ENCODE results near the gene ECEL1. TPM values are rescaled to one million over a fixed set of nuclear protein-coding genes. Genes with fewer than 3 reads are reported as not detected.
A peak's percentile ranks its signal among the peaks of the same experiment; 100 is the strongest.

Gene ECEL1
- total and polyA plus RNA-seq, 8 donors, result 0.30 to 1.1 (median 0.76) TPM; not detected in 2

- no peak for ATAC-seq
- TF ChIP-seq, protein P1, sequence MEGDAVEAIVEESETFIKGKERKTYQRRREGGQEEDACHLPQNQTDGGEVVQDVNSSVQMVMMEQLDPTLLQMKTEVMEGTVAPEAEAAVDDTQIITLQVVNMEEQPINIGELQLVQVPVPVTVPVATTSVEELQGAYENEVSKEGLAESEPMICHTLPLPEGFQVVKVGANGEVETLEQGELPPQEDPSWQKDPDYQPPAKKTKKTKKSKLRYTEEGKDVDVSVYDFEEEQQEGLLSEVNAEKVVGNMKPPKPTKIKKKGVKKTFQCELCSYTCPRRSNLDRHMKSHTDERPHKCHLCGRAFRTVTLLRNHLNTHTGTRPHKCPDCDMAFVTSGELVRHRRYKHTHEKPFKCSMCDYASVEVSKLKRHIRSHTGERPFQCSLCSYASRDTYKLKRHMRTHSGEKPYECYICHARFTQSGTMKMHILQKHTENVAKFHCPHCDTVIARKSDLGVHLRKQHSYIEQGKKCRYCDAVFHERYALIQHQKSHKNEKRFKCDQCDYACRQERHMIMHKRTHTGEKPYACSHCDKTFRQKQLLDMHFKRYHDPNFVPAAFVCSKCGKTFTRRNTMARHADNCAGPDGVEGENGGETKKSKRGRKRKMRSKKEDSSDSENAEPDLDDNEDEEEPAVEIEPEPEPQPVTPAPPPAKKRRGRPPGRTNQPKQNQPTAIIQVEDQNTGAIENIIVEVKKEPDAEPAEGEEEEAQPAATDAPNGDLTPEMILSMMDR (IDR thresholded peaks at IDR 0.05), result no peak
- Histone ChIP-seq H3K27ac (no peak overlapping the region), H3K4me1 (no peaks in the 10 kb centered on the region), H3K4me3 (no peak overlapping the region), H3K36me3 (no peaks in the 10 kb centered on the region), H3K27me3 (no peaks in the 10 kb centered on the region), H3K9me3 (no peaks in the 10 kb centered on the region)
- 54 to 64% methylated on average over 5 of the region's 5 CpGs for WGBS, 2 donors
- no peak for FAIRE-seq
- no peak for DNase-seq
- intact Hi-C loops (cut with DNase I), result loop anchor here in 1 of 3 donors (10.0 kb wide), 1 partner anchor 609 kb away; no protein-coding TSS in a partner anchor
Measured at GRCh38 chr2:232513353-232513752, 25.7 kb upstream of the ECEL1 start.

DNA sequence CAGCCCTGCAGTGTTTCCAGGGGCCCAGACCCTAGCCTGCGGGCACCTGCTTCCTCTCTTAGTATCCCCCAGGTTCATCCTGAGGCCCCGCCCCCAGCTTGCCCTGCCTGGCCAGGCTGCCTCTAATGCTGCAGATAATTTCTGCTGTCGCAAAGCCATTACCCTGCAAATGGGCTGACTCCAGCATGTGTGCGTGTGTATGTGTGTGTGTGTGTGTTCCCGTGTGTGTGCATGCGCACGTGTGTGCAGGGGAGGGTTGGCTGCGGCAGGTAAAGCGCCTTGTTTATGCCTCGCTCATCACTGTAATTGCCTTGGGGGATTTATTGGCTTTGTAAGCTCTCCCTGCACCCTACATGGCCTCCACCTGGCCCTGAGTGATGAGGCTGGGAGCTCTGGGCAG lies 25.0 kb upstream of the ECEL1 start:
- H3K27me3 ChIP-seq, result no peaks in the 10 kb centered on the region
- WGBS, 2 donors, result 81 to 85% methylated on average over 10 of the region's 10 CpGs
- H3K9me3 ChIP-seq, result no peaks in the 10 kb centered on the region
- TF ChIP-seq, protein P1 (IDR thresholded peaks at IDR 0.05), result no peak
- no peaks in the 10 kb centered on the region for H3K4me1 ChIP-seq
- no peak overlapping the region for H3K4me3 ChIP-seq
- ATAC-seq (no peak), DNase-seq (no peak), FAIRE-seq (no peak)
- no peak overlapping the region for H3K27ac ChIP-seq
- intact Hi-C loops (cut with DNase I), result loop anchor here in 1 of 3 donors (10.0 kb wide), 1 partner anchor 608 kb away; no protein-coding TSS in a partner anchor
- H3K36me3 ChIP-seq, result no peaks in the 10 kb centered on the region

DNA sequence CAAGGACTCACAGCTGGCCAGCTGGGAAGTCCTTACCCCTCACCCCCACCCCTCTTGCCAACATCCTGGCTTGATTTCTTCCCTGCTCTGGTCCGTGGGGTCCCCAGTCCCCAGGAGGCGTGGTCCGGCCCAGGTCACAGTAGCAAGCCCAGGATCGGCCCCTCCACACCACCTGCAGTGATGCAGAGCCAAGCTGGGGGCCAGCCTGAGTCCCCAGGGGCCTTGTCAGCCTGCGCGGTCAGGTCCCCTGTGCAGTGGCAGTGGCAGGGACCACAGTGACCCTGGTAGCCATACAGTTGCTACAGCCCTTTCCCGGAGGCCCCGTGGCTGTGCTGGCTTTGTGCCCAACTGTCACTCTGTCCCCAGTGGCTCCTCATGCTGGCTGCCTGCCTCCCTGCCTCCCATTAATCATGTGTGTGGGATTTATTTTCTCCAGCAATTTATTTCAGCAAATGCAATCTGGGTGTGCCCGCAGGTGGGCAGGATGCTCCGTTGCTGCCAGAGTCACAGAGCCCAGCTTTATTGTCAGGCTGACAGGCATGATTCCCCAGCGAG lies 23.8 kb upstream of the ECEL1 start:
- H3K27ac ChIP-seq, result no peak overlapping the region
- H3K4me1 ChIP-seq, result no peaks in the 10 kb centered on the region
- ATAC-seq (peak in 3 of 4 donors; percentile 60 to 86 (median 68)), DNase-seq (peak in 3 of 6 donors; percentile 43 to 55 (median 45)), FAIRE-seq (no peak)
- H3K27me3 ChIP-seq, result no peaks in the 10 kb centered on the region
- TF ChIP-seq, protein P1 (IDR thresholded peaks at IDR 0.05), result no peak
- H3K36me3 ChIP-seq, result no peaks in the 10 kb centered on the region
- no peaks in the 10 kb centered on the region for H3K9me3 ChIP-seq
- no peak overlapping the region for H3K4me3 ChIP-seq
- WGBS, 2 donors, result 34 to 35% methylated on average over 11 of the region's 11 CpGs
- intact Hi-C loops (cut with DNase I), result loop anchor here in 1 of 3 donors (10.0 kb wide), 1 partner anchor 607 kb away; no protein-coding TSS in a partner anchor

DNA sequence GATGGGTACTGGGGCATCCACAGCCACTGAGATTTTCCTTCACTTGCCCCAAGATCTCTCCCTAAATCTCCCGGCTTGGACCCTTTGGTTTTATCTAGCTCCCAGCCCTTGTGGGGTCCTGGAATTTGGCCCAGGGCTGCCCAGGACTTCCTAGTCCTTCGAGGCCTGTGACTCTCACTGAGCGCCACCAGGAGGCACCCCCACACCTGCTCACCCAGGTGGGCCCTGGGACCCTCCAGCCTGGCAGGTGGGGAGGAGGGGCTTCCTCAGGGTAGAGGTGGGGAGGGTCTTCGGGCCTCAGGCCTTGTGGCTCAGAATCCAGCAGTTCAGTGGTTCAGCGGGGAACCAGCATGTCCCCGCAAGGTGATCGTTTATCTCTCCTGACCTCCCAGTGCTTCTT lies 20.6 kb upstream of the ECEL1 start:
- Histone ChIP-seq H3K36me3 (no peaks in the 10 kb centered on the region), H3K4me3 (no peak overlapping the region), H3K4me1 (peaks cover 0 to under 1% (median 0%) of the 10 kb centered on the region in 3 donors), H3K9me3 (no peaks in the 10 kb centered on the region), H3K27me3 (no peaks in the 10 kb centered on the region), H3K27ac (no peak overlapping the region)
- intact Hi-C loops (cut with DNase I), result no loop called here
- WGBS, 2 donors, result 74 to 78% methylated on average over 7 of the region's 7 CpGs
- peak in 1 of 6 donors; percentile 52 for DNase-seq
- FAIRE-seq, result no peak
- TF ChIP-seq, protein P1 (IDR thresholded peaks at IDR 0.05), result no peak
- ATAC-seq, result no peak

DNA sequence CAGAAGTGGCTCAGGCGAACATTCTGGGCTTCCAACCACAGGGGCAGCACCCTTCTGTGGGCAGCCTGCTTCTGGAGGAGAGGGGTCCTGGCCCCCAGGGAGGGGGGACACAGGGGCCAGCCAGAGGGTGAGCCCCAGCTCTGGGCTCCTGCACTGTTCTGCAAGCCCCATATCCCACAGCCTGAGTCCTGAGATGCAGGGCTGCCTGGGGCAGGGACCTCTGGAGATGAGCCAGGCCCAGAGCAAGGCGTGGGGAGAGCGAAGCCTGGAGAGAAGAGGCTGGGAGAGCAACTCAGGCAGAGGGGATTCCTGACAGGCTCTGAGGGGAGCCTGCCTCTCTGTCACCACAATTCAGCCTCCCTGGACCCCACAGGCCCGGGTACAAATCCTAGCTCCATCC lies 19.1 kb upstream of the ECEL1 start:
- intact Hi-C loops (cut with DNase I), result no loop called here
- H3K4me3 ChIP-seq, result no peak overlapping the region
- FAIRE-seq (no peak), ATAC-seq (no peak), DNase-seq (no peak)
- WGBS, 2 donors, result 77 to 83% methylated on average over 4 of the region's 4 CpGs
- TF ChIP-seq, protein P1 (IDR thresholded peaks at IDR 0.05), result no peak
- H3K9me3 ChIP-seq, result no peaks in the 10 kb centered on the region
- H3K4me1 ChIP-seq, result peaks cover 0 to 6% (median 2%) of the 10 kb centered on the region in 3 donors
- H3K27me3 ChIP-seq, result no peaks in the 10 kb centered on the region
- H3K36me3 ChIP-seq, result no peaks in the 10 kb centered on the region
- no peak overlapping the region for H3K27ac ChIP-seq

Data from pancreas (tissue), 10 donors.